B cell (primary cell): Measurements from ENCODE around the gene CCDC50. TPM values are rescaled to one million over a fixed set of nuclear protein-coding genes. Genes with fewer than 3 reads are reported as not detected.

ENCODE experiments used
- ATAC-seq: fragments of 200-7000 bp; cut with Tn5 transposase; one replicate; pipeline ENCODE4 v1.10.0; 2021; ENCODE audit warnings: low read depth, mild to moderate bottlenecking, moderate number of reproducible peaks, moderate library complexity
- CTCF ChIA-PET: fragments of 350-600 bp; sonication (Branson Sonifier 250); formaldehyde crosslinking; loops from one replicate; lab custom pipeline; 2021; ENCODE audit warnings: antibody characterized with exemption, inconsistent platforms; lab: Charles Lee
- POLR2A ChIA-PET: fragments of 350-600 bp; sonication (Branson Sonifier 250); formaldehyde crosslinking; loops from one replicate; lab custom pipeline; 2021; ENCODE audit warnings: antibody characterized with exemption; lab: Charles Lee
- DNase-seq: peaks from one replicate; pipeline ENCODE4 v3.0.0; 2013
- H2AFZ ChIP-seq: 2 replicates; pipeline ENCODE4 v1.6.1; 2012; ENCODE audit warnings: mild to moderate bottlenecking, low read depth, low read length; ENCODE audit not compliant: insufficient read depth, poor library complexity, severe bottlenecking
- H3K27ac ChIP-seq, 2 donors: 1 replicate in 1 of 2; 2 replicates in 1 of 2; pipeline ENCODE4 v1.5.1; 2012 to 2013; ENCODE audit warnings: low read length in 2 of 2, mild to moderate bottlenecking in 2 of 2, moderate library complexity in 1 of 2
- H3K27me3 ChIP-seq, 4 experiments: fragments of 200-600 bp in 1 of 4; sonication (generic) in 1 of 4; replicated peaks in 1 of 4; 1 replicate in 2 of 4; 2 replicates in 2 of 4; pipeline versions ENCODE4 v1.6.1 to v1.7.0; 2013 to 2016; ENCODE audit warnings: low read length in 3 of 4, mild to moderate bottlenecking in 2 of 4, mixed read lengths in 1 of 4, moderate library complexity in 1 of 4; ENCODE audit not compliant: insufficient read depth in 4 of 4, control insufficient read depth in 3 of 4; ENCODE audit errors: control extremely low read depth in 1 of 4
- H3K36me3 ChIP-seq, 2 experiments: replicated peaks in 1 of 2; 1 replicate in 1 of 2; 2 replicates in 1 of 2; pipeline versions ENCODE4 v1.6.1 to v1.7.1; 2013; ENCODE audit warnings: low read length in 1 of 2; ENCODE audit not compliant: insufficient read depth in 2 of 2, control insufficient read depth in 1 of 2; ENCODE audit errors: control extremely low read depth in 1 of 2, extremely low read depth in 1 of 2
- H3K4me1 ChIP-seq, 2 donors: fragments of 200-600 bp in 1 of 2; sonication (generic) in 1 of 2; 1 replicate in 1 of 2; 2 replicates in 1 of 2; pipeline versions ENCODE4 v1.5.1 to v1.6.1; 2013 to 2017; ENCODE audit warnings: low read length in 2 of 2; ENCODE audit not compliant: control insufficient read depth in 2 of 2, insufficient read depth in 2 of 2
- H3K4me2 ChIP-seq: replicated peaks from 2 replicates; pipeline ENCODE3; 2012; ENCODE audit warnings: mild to moderate bottlenecking, low read depth, low read length; ENCODE audit not compliant: poor library complexity, severe bottlenecking
- H3K4me3 ChIP-seq, 5 experiments: fragments of 200-600 bp in 1 of 5; sonication (generic) in 1 of 5; 1 replicate in 3 of 5; 2 replicates in 2 of 5; pipeline versions ENCODE4 v1.5.1 to v1.7.0; 2011 to 2016; ENCODE audit warnings: low read length in 4 of 5, mild to moderate bottlenecking in 4 of 5, low read depth in 2 of 5, control low read depth in 1 of 5, moderate library complexity in 1 of 5; ENCODE audit not compliant: insufficient read depth in 1 of 5; ENCODE audit errors: control extremely low read depth in 1 of 5, extremely low read depth in 1 of 5
- H3K79me2 ChIP-seq: fragments of 200-600 bp; sonication (generic); one replicate; pipeline ENCODE4 v1.6.0; 2016; ENCODE audit warnings: low read length; ENCODE audit not compliant: control insufficient read depth, insufficient read depth
- H3K9ac ChIP-seq: fragments of 200-600 bp; sonication (generic); 2 replicates; pipeline ENCODE4 v1.6.1; 2017; ENCODE audit warnings: mild to moderate bottlenecking, low read length, moderate library complexity
- H3K9me3 ChIP-seq, 3 donors: one replicate each; pipeline versions ENCODE4 v1.6.1 to v1.7.1; 2013; ENCODE audit warnings: low read length in 2 of 3; ENCODE audit not compliant: control insufficient read depth in 2 of 3, insufficient read depth in 1 of 3; ENCODE audit errors: control extremely low read depth in 1 of 3
- H4K20me1 ChIP-seq: 2 replicates; pipeline ENCODE4 v1.6.0; 2012; ENCODE audit warnings: mild to moderate bottlenecking, low read length; ENCODE audit not compliant: insufficient read depth, control insufficient read depth, poor library complexity, severe bottlenecking
- H3K27ac Mint-ChIP-seq: one replicate; pipeline ENCODE4 v1.8.0; 2021; ENCODE audit warnings: mixed read lengths
- H3K27me3 Mint-ChIP-seq: one replicate; pipeline ENCODE4 v1.8.0; 2021; ENCODE audit warnings: mixed read lengths
- H3K4me1 Mint-ChIP-seq: one replicate; pipeline ENCODE4 v1.8.0; 2021; ENCODE audit warnings: mixed read lengths
- H3K4me3 Mint-ChIP-seq: one replicate; pipeline ENCODE4 v1.8.0; 2021; ENCODE audit warnings: mixed read lengths
- H3K9me3 Mint-ChIP-seq: one replicate; pipeline ENCODE4 v1.8.0; 2022; ENCODE audit warnings: mixed read lengths; ENCODE audit not compliant: insufficient read depth
- EZH2 ChIP-seq: IDR thresholded peaks from 2 replicates; pipeline ENCODE4 v1.6.1; 2012; ENCODE audit warnings: borderline replicate concordance, low read depth, mild to moderate bottlenecking, moderate library complexity, low read length; ENCODE audit not compliant: insufficient read depth, poor library complexity, severe bottlenecking
- WGBS: methylation state at CpG from one replicate; pipeline ENCODE4 v1.1.5; 2013; ENCODE audit warnings: missing lambda C conversion rate; ENCODE audit not compliant: insufficient coverage; 5-methylcytosine and 5-hydroxymethylcytosine counted together
- intact Hi-C: fragments of 100-400 bp; cut with micrococcal nuclease; formaldehyde crosslinking; loops from one replicate; pipeline ENCODE4 v1.10.0; 2022
- polyA plus RNA-seq: library from polyadenylated mRNA; depleted of rRNA; stranded (reverse); fragments of >200 nt; gene quantifications from 2 replicates; pipeline ENCODE4 v1.2.3, GENCODE V29; 2012
- total RNA-seq, 2 donors: library from RNA; stranded (reverse); fragments of 120-200 nt in 1 of 2; gene quantifications; 1 replicate in 1 of 2; 2 replicates in 1 of 2; pipeline versions ENCODE4 v1.2.3 to v1.2.4, GENCODE V29; 2013 to 2022
- TF ChIP-seq, protein P1 (sequence below): fragments of 200-600 bp; IDR thresholded peaks from one replicate; pipeline ENCODE4 v1.8.0; 2022; ENCODE audit warnings: antibody characterized with exemption, mild to moderate bottlenecking

The CCDC50 gene
- total and polyA plus RNA-seq, 2 donors (not counting 1 experiment from before 2014, with no cell fraction given) = 48.7 to 121 TPM

DNA sequence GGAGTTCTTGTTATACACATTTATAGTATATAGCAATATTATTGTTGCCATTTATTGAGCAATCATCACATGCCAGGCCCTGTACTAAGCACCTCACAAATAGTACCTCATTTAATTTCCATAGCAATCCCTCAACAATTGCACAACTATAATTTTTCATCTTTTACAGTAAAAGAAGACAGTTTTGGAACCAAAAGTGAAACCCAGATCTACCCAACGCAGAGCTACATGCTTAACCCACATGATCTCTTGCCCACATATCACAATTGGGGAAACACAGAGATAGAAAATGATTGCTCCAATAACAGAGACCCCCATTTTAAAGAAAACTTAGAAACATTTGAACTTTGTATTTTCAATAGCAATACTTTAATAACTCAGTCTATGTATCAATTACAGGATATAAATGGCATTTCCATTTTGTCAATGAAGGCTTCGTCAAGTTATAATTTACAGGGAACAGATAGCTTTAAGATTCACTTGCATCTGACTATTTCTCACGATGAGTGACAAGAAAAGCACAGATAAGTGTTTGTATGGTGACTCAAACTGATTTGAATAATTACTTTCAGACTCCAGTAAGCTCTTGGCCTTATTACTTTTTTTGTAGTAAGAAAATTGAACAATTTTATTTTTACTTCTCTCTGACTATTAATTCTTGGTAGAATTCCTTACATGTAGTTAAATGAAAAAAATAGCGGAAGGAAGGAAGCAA lies 38.7 kb upstream of the CCDC50 start:
- H3K27ac ChIP-seq = peak overlapping the region; percentile 78 to 90
- Mint-ChIP-seq H3K9me3 (peaks cover 3% of the 10 kb centered on the region), H3K4me3 (peak overlapping the region; percentile 75), H3K4me1 (peaks cover 36% of the 10 kb centered on the region), H3K27ac (peak overlapping the region; percentile 75), H3K27me3 (no peaks in the 10 kb centered on the region)
- WGBS = 0% methylated on average over 1 of the region's 4 CpGs
- DNase-seq (peak; percentile 69), ATAC-seq (peak; percentile 83)
- H3K79me2 ChIP-seq = no peaks in the 10 kb centered on the region
- no peak for TF ChIP-seq EZH2
- TF ChIP-seq, protein P1, sequence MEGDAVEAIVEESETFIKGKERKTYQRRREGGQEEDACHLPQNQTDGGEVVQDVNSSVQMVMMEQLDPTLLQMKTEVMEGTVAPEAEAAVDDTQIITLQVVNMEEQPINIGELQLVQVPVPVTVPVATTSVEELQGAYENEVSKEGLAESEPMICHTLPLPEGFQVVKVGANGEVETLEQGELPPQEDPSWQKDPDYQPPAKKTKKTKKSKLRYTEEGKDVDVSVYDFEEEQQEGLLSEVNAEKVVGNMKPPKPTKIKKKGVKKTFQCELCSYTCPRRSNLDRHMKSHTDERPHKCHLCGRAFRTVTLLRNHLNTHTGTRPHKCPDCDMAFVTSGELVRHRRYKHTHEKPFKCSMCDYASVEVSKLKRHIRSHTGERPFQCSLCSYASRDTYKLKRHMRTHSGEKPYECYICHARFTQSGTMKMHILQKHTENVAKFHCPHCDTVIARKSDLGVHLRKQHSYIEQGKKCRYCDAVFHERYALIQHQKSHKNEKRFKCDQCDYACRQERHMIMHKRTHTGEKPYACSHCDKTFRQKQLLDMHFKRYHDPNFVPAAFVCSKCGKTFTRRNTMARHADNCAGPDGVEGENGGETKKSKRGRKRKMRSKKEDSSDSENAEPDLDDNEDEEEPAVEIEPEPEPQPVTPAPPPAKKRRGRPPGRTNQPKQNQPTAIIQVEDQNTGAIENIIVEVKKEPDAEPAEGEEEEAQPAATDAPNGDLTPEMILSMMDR = no peak
- CTCF ChIA-PET = interaction anchor here (1.0 to 4.0 kb wide), 3 partner anchors 23 to 47 kb away, joined by 3 to 23 read pairs (median 3); no protein-coding TSS in a partner anchor
- H3K4me3 ChIP-seq = peak overlapping the region in 3 of 5 experiments; percentile 5 to 53 (median 32)
- H3K9me3 ChIP-seq = peaks cover 0 to 11% (median 0%) of the 10 kb centered on the region in 3 donors
- H3K4me2 ChIP-seq = peak overlapping the region; percentile 77
- no peaks in the 10 kb centered on the region for H3K27me3 ChIP-seq
- H3K4me1 ChIP-seq = peaks cover 39 to 44% of the 10 kb centered on the region in 2 donors
- POLR2A ChIA-PET = interaction anchor here (1.1 to 1.2 kb wide), 2 partner anchors 21 to 39 kb away, joined by 5 to 7 read pairs; partner anchors contain the start of gene CCDC50
- H3K36me3 ChIP-seq = no peaks in the 10 kb centered on the region
- intact Hi-C loops = no loop called here
- peak overlapping the region; percentile 53 for H2AFZ ChIP-seq
- peak overlapping the region; percentile 54 for H3K9ac ChIP-seq
- H4K20me1 ChIP-seq = no peaks in the 10 kb centered on the region
